NCI-H1694 (cell line): ENCODE measurements around the gene FCGR3B.
"Not testable (repeated sequence)": the region's sequence is repeated elsewhere in the genome, so short reads cannot be mapped to it uniquely, and the experiment has no call there.

ENCODE experiments used
- DNase-seq: peaks from one replicate; lab custom pipeline; 2025; lab: John Stamatoyannopoulos, UW

Gene FCGR3B

DNA sequence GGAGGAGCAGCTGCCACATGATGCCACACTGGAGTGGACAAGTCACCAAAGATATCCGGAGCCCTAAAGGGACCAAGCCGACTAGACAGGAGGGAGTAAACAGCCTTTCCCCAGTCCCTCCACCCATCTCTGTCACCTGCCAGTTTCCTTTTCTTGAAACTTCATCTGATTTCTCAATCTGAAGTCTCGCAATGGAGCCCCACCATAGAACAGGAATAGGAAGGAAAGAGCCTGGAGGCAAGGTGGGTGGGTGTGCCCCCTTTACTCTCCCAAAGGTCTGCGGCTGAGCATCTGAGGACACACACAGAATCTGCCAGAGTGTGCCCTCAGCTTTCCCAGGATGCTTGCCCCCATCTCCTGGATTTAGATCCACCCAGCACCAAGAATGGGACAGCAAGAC, at the start of gene FCGR3B:
TSS of gene FCGR3B (minus strand) at position 101 of the 400 bp plus-strand sequence. CDS start at position 19, 82 bp downstream.
- DNase-seq: no peak

DNA sequence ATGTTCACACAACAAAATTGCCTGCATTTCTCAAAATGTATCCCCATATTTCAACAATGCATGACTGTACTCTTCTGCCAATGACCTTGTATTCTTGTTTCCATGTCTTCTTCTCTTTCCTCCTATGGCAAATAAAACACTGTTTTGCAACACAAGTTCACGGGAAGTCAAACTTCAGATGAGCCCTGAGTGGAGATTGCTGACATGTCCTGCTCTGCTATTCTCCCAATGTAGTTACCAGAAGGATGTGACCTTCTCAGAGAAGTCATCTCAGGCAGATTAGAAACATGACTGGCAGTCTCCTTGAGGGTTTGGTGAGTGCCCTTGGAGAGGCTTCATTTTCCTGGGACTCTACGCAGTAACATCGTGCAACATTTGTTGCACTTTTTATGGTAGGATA, 47.5 kb upstream of the FCGR3B start:
- DNase-seq: no peak

- no peak for DNase-seq
Measured at GRCh38 chr1:161676958-161677689, 46.1 kb upstream of the FCGR3B start.

GRCh38 chr1:161676441-161676840, 45.5 kb upstream of the FCGR3B start:
- DNase-seq: no peak

DNA sequence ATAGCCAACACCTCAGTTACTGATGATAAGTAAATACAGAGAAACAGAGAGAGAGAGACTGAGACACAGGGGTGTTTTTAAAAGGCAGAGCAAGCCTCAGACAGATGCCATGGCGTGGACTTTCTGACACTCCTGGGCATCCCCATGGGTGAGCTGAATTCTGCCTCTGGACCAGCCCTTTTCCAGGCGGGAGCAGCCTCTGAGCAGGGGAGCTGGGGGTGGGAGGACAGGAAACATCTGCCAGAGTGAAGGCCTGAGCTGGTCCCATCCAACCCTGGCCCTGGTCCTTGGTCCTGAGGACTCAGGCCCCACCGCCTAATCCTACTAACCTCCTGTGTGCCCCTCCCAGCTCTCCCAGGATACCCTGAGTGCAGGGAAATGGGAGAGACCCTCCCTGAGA, 43.9 kb upstream of the FCGR3B start:
- DNase-seq: not testable (repeated sequence)

DNA sequence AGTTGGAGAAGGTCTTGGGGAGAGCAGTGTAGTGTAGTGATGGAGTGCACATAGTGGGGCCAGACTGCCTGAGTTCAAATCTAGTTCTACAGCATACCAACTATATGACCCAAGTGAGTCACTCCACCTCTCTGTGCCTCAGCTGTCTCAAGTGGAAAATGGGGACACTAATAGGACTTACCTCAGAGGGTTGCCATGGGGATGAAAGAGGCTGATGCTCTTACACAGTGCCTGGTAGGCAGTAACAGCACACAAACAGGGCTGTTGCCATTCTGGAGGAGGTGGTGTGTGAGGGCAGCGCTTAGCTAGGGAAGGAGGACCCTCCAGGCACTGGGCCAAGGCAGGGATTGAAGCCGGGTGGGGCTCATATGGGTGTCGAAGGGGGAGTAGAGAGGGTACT, 43.5 kb upstream of the FCGR3B start:
- not testable (repeated sequence) for DNase-seq

GRCh38 chr1:161673437-161673836, 42.5 kb upstream of the FCGR3B start:
- DNase-seq: not testable (repeated sequence)

DNA sequence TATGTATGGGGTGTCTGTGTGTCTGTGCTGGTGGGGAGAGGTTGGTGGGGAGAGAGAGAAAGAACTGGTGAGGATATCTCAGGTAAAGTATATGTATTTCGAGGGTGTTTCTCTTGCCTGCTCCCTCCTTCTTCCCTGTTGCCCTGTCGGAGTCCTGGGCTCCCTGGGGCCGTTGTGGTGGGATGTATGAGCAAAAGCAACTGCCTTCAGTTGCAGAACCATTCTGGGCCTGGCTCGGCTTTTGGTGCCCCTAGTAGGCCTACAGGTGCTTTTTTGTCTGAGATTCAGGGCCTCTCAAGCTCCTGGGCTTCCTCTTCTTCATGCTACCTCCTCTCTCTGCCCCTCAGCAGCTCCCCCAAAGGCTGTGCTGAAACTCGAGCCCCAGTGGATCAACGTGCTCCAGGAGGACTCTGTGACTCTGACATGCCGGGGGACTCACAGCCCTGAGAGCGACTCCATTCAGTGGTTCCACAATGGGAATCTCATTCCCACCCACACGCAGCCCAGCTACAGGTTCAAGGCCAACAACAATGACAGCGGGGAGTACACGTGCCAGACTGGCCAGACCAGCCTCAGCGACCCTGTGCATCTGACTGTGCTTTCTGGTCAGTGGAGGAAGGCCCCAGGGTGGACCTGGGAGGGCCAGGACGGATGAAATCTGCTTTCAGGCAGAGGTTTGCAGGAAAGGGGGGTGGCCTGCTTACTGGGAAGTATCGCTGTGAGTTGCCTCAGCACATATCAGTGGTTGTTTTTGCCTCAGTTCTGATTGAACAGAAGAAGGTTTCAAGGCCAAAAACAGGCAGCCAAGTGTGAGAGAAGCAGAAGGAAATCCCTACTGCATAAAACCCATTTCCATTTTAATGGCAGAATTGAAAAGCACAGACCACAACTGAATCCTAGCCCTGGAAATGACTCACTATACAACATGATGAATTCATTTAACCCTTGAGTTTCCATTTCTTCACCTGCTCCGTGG, 40.4 kb upstream of the FCGR3B start:
- not testable (repeated sequence) for DNase-seq

DNA sequence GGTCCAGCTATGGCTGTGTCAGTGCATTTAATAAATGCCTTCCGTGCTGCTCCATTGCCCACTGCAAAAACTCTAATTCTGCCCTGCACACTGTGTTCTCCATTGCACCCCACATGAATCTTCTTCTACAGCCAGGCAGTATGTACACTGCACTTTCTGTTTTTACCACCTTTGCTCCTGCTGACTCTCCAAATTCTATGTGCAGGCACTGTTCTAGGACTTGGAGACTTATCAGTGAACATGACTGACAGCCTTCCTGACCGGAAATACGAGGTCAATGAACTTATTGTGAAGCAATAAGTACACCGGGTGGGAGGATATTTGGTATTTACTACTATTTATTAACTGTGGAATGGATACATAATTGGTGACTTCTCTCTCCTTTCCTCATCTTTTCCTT, 33.7 kb upstream of the FCGR3B start:
- not testable (repeated sequence) for DNase-seq

DNA sequence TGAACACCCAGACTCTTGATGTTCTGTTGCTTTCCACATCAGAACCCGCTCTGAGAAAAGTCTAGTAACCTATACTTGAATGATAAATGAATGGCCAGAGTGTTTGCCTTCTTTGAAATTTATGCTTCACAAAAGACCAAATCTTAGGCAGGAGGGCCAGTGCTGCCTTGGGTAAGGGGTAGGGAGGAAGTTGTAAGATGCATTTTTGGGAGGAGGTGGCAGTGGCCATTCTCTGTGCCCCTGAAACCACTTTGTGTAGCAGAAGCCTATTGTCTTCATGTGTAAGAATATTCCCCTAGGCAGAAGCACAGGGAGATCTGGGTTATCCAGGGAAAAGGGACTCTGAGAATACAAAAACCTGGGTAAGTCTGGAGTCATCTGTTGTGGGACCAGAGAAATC, 32.6 kb upstream of the FCGR3B start:
- DNase-seq: not testable (repeated sequence)

DNA sequence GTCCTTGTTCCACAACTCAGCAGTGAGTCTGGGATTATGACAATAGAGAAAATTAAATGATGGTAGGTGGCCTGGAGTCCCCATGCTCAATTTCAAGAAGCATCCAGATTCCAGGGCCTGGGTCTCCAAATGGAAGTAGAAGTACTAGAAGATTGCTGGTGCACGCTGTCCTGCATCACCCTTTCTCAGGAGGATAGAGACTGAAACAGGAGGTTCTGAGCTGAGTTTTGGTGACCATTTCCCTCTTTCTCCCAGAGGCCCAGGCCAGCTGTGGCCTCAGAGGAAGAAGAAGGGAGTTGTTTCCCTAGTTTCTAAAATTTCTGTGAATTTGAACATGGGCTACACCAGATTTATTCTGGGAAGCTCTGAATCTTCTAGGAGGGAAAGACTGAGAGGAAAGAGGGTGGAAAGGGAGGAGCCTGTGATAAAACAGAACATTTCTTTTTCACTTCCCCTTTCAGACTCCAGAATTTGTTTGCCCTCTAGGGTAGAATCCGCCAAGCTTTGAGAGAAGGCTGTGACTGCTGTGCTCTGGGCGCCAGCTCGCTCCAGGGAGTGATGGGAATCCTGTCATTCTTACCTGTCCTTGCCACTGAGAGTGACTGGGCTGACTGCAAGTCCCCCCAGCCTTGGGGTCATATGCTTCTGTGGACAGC, 31.8 kb upstream of the FCGR3B start, which contains the start of gene FCGR2B:
TSS of gene FCGR2B (plus strand) at position 460 of the 656 bp plus-strand sequence. CDS start at position 559, 99 bp downstream.
- DNase-seq: not testable (repeated sequence)

GRCh38 chr1:161661660-161662311, 30.8 kb upstream of the FCGR3B start:
- not testable (repeated sequence) for DNase-seq

GRCh38 chr1:161658524-161658923, 27.5 kb upstream of the FCGR3B start:
- not testable (repeated sequence) for DNase-seq

DNA sequence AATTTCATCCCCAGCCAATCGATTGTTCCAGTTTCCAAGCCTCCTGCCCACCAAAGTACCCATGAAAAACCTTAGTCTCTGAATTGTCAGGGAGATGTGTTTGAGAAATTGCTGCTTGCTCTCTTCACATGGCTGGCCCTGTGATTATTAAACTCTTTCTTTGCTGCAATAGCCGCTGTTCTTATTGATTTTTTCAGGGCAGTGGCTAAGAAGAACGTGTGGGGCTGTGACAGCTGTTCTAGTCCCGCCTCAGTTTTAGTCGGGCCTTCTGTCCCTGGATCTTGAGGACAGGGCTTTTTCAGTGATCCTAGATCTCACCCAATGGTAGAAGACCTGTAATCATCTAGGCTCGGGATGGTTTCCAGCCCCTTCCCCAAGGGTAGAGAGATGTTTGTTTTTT, 23.0 kb upstream of the FCGR3B start:
- not testable (repeated sequence) for DNase-seq

GRCh38 chr1:161653541-161653940, 22.6 kb upstream of the FCGR3B start:
- not testable (repeated sequence) for DNase-seq

GRCh38 chr1:161647507-161648360, 16.8 kb upstream of the FCGR3B start:
- DNase-seq: not testable (repeated sequence)

DNA sequence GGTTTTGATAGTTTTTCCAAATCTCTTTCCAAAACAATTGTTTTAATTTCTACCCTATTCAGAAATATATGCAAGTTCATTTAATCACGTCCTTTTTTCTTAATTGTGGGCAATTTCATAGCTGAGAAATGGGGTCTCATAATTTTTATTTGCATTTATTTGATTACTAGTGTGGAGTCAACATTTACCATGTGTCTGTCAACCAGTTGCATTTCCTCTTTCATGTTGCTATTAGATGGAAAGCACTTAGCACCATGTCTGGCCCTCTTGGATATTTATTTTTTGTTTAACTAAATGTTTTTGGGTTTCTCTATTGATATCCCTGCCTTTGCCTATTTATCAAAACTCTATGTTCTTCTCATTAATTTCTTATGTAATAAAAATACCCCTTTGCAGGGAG, 13.9 kb upstream of the FCGR3B start:
- DNase-seq: not testable (repeated sequence)

DNA sequence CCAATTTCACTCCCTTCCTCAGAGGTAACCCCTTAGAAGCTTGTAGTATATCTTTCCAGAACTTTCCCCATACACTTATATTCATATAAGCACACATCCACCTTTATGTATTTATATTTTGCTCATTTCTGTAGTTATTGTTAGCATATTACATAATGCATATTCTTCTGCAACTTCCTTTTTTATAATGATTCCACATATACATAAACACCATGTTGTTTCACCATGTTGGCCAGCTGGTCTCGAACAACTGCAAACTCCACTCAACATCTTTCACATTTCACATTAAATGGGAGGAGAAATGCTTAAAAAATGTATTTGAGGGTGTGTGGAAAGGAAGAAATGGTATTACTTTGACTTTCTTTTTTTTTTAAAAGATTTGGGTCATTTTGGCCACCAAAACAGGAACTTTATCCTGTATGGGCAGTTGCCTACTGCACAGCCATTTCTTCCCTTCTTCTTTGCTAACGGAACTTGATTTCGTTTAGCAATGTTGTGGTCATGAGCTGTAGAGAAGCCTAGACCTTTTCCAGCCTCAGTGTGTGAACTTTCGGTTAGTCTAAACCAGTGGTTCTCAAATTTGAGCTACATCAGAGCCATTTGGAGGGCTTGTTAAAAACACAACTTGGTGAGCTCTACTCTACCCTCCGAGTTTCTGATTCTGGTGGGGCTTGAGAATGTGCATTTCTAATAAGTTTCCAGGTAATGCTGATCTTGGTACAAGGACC, 12.7 kb upstream of the FCGR3B start:
- not testable (repeated sequence) for DNase-seq

- DNase-seq: not testable (repeated sequence)
Measured at GRCh38 chr1:161642697-161643096, 11.7 kb upstream of the FCGR3B start.

DNA sequence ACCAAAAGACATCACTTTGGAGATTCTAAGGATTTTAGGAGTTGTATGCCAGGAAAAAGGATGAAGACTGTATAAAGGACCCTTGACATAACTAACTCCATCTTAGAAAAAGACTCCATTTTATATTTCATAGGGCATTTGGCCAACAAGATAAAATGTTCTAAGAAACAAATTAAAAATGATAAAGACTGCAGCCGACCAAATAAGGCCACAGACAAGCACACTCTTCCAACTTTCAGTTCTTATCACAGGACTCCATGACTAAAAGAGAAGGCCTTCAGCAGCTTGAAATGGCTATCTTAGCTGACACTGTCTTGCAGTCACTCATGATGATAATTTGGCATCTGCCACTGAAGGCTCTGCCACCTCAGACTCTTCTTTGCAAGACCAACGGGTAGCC, 8.2 kb upstream of the FCGR3B start:
- not testable (repeated sequence) for DNase-seq
